ENCODE results near the gene OTOP3. TPM values are rescaled to one million over a fixed set of nuclear protein-coding genes. Genes with fewer than 3 reads are reported as not detected.

OTOP3 gene
- total and polyA plus RNA-seq, 2 of the 4 experiments (the other 2 are of a cell fraction): not detected

Other genes starting within 250 kb of the OTOP3 start
- not detected in 2 replicates for gene CD300LF, start 223.0 kb upstream of the OTOP3 start, total RNA-seq (2012; rRNA removed)
- not detected in 2 replicates for gene CD300LF, start 223.0 kb upstream of the OTOP3 start, polyA plus RNA-seq (2012; rRNA removed)
- gene RAB37, start 198.6 kb upstream of the OTOP3 start, total RNA-seq (2012; rRNA removed): not detected in 2 replicates
- 0.19 TPM in 1 of 2 replicates, not detected in the other for gene RAB37, start 198.6 kb upstream of the OTOP3 start, polyA plus RNA-seq (2012; rRNA removed)
- 3.3 and 3.8 TPM in 2 replicates for gene NHERF1, start 187.3 kb upstream of the OTOP3 start, total RNA-seq (2012; rRNA removed)
- 11.8 and 14.5 TPM in 2 replicates for gene NHERF1, start 187.3 kb upstream of the OTOP3 start, polyA plus RNA-seq (2012; rRNA removed)
- 25.8 and 48.9 TPM in 2 replicates for gene NAT9, start 159.6 kb upstream of the OTOP3 start, total RNA-seq (2012; rRNA removed)
- gene NAT9, start 159.6 kb upstream of the OTOP3 start, polyA plus RNA-seq (2012; rRNA removed): 60.7 and 62.0 TPM in 2 replicates
- gene GRIN2C, start 76.0 kb upstream of the OTOP3 start, total RNA-seq (2012; rRNA removed): not detected in 2 replicates
- gene GRIN2C, start 76.0 kb upstream of the OTOP3 start, polyA plus RNA-seq (2012; rRNA removed): 0.22 TPM in 1 of 2 replicates, not detected in the other
- 12.2 and 12.4 TPM in 2 replicates for gene FDXR, start 62.9 kb upstream of the OTOP3 start, total RNA-seq (2012; rRNA removed)
- 18.6 and 21.9 TPM in 2 replicates for gene FDXR, start 62.9 kb upstream of the OTOP3 start, polyA plus RNA-seq (2012; rRNA removed)
- not detected in 2 replicates for gene FADS6, start 42.3 kb upstream of the OTOP3 start, total RNA-seq (2012; rRNA removed)
- not detected in 2 replicates for gene FADS6, start 42.3 kb upstream of the OTOP3 start, polyA plus RNA-seq (2012; rRNA removed)
- not detected in 2 replicates for gene USH1G, start 12.6 kb upstream of the OTOP3 start, total RNA-seq (2012; rRNA removed)
- not detected in 2 replicates for gene USH1G, start 12.6 kb upstream of the OTOP3 start, polyA plus RNA-seq (2012; rRNA removed)
- gene OTOP2, start 11.6 kb upstream of the OTOP3 start, total RNA-seq (2012; rRNA removed): not detected in 2 replicates
- gene OTOP2, start 11.6 kb upstream of the OTOP3 start, polyA plus RNA-seq (2012; rRNA removed): not detected in 2 replicates
- 0.18 and 0.56 TPM in 2 replicates for gene HID1, start 36.9 kb downstream of the OTOP3 start, total RNA-seq (2012; rRNA removed)
- gene HID1, start 36.9 kb downstream of the OTOP3 start, polyA plus RNA-seq (2012; rRNA removed): 1.7 and 2.7 TPM in 2 replicates
- gene CDR2L, start 51.7 kb downstream of the OTOP3 start, total RNA-seq (2012; rRNA removed): 5.6 and 5.7 TPM in 2 replicates
- gene CDR2L, start 51.7 kb downstream of the OTOP3 start, polyA plus RNA-seq (2012; rRNA removed): 18.9 and 23.2 TPM in 2 replicates
- gene MRPL58, start 76.8 kb downstream of the OTOP3 start, total RNA-seq (2012; rRNA removed): 42.5 and 53.9 TPM in 2 replicates
- 49.0 and 53.0 TPM in 2 replicates for gene MRPL58, start 76.8 kb downstream of the OTOP3 start, polyA plus RNA-seq (2012; rRNA removed)
- gene ATP5PD, start 111.1 kb downstream of the OTOP3 start, total RNA-seq (2012; rRNA removed): 365 and 373 TPM in 2 replicates
- gene ATP5PD, start 111.1 kb downstream of the OTOP3 start, polyA plus RNA-seq (2012; rRNA removed): 331 and 425 TPM in 2 replicates
- 9.1 and 9.4 TPM in 2 replicates for gene KCTD2, start 111.3 kb downstream of the OTOP3 start, total RNA-seq (2012; rRNA removed)
- 18.3 and 18.4 TPM in 2 replicates for gene KCTD2, start 111.3 kb downstream of the OTOP3 start, polyA plus RNA-seq (2012; rRNA removed)
- gene SLC16A5, start 152.1 kb downstream of the OTOP3 start, total RNA-seq (2012; rRNA removed): 1.1 and 1.8 TPM in 2 replicates
- gene SLC16A5, start 152.1 kb downstream of the OTOP3 start, polyA plus RNA-seq (2012; rRNA removed): 5.9 and 7.1 TPM in 2 replicates
- 1.7 and 1.8 TPM in 2 replicates for gene ARMC7, start 174.1 kb downstream of the OTOP3 start, total RNA-seq (2012; rRNA removed)
- 6.9 and 7.3 TPM in 2 replicates for gene ARMC7, start 174.1 kb downstream of the OTOP3 start, polyA plus RNA-seq (2012; rRNA removed)
- gene NT5C, start 195.8 kb downstream of the OTOP3 start, total RNA-seq (2012; rRNA removed): 23.1 and 24.0 TPM in 2 replicates
- 44.6 and 62.1 TPM in 2 replicates for gene NT5C, start 195.8 kb downstream of the OTOP3 start, polyA plus RNA-seq (2012; rRNA removed)
- gene JPT1, start 218.6 kb downstream of the OTOP3 start, total RNA-seq (2012; rRNA removed): 118 and 127 TPM in 2 replicates
- gene JPT1, start 218.6 kb downstream of the OTOP3 start, polyA plus RNA-seq (2012; rRNA removed): 236 and 272 TPM in 2 replicates
- gene SUMO2, start 247.1 kb downstream of the OTOP3 start, total RNA-seq (2012; rRNA removed): 71.3 and 133 TPM in 2 replicates
- 75.5 and 83.7 TPM in 2 replicates for gene SUMO2, start 247.1 kb downstream of the OTOP3 start, polyA plus RNA-seq (2012; rRNA removed)